IMR-90 (cell line): ENCODE measurements around the gene C16orf92. TPM values are rescaled to one million over a fixed set of nuclear protein-coding genes. Genes with fewer than 3 reads are reported as not detected.

ENCODE experiments used
- ATAC-seq: fragments of 200-7000 bp; cut with Tn5 transposase; 2 replicates; pipeline ENCODE4 v1.9.1; 2020; ENCODE audit warnings: low read depth, mild to moderate bottlenecking, moderate library complexity
- BruUV-seq: library from RNA; stranded (reverse); fragments of 400-500 nt; replicated peaks from 2 replicates; lab custom pipeline; 2021; lab: Mats Ljungman, UMichigan
- CTCF ChIA-PET: fragments of 300-600 bp; formaldehyde crosslinking; extraction: SDS; loops from one replicate; lab custom pipeline; 2021; ENCODE audit warnings: antibody characterized with exemption; lab: Yijun Ruan, JAX
- POLR2A ChIA-PET: fragments of 300-600 bp; sonication (Branson Sonifier 250); formaldehyde crosslinking; loops from one replicate; lab custom pipeline; 2022; ENCODE audit warnings: antibody characterized with exemption; ENCODE audit not compliant: unreplicated experiment; lab: Charles Lee
- DNase-seq: peaks from one replicate; pipeline ENCODE4 v3.0.0; 2013
- H2AFZ ChIP-seq: replicated peaks from 2 replicates; pipeline ENCODE3; 2013; ENCODE audit warnings: low read length, mild to moderate bottlenecking; ENCODE audit not compliant: poor library complexity
- H2AK5ac ChIP-seq: 2 replicates; pipeline ENCODE4 v1.6.1; 2013; ENCODE audit warnings: low read depth, low read length, inconsistent platforms
- H2AK9ac ChIP-seq: replicated peaks from 2 replicates; pipeline ENCODE3; 2013; ENCODE audit warnings: mild to moderate bottlenecking, low read depth, low read length, moderate library complexity; ENCODE audit not compliant: poor library complexity
- H2BK120ac ChIP-seq: 2 replicates; pipeline ENCODE4 v1.6.1; 2013; ENCODE audit warnings: low read depth, low read length, inconsistent platforms
- H2BK15ac ChIP-seq: 3 replicates; pipeline ENCODE4 v1.6.1; 2013; ENCODE audit warnings: low read depth, low read length, inconsistent platforms
- H2BK20ac ChIP-seq: 2 replicates; pipeline ENCODE4 v1.6.1; 2013; ENCODE audit warnings: low read depth, mild to moderate bottlenecking, inconsistent platforms, low read length, moderate library complexity
- H2BK5ac ChIP-seq: 2 replicates; pipeline ENCODE4 v1.6.1; 2013; ENCODE audit warnings: mild to moderate bottlenecking, low read depth, low read length, inconsistent platforms; ENCODE audit not compliant: poor library complexity, severe bottlenecking
- H3K14ac ChIP-seq: replicated peaks from 2 replicates; pipeline ENCODE4 v1.6.1; 2013; ENCODE audit warnings: low read depth, low read length, inconsistent platforms
- H3K18ac ChIP-seq: 2 replicates; pipeline ENCODE4 v1.6.1; 2013; ENCODE audit warnings: low read depth, low read length, control low read depth
- H3K23ac ChIP-seq: 2 replicates; pipeline ENCODE4 v1.6.1; 2013; ENCODE audit warnings: low read depth, low read length, inconsistent platforms
- H3K27ac ChIP-seq: 2 replicates; pipeline ENCODE4 v1.5.1; 2013; ENCODE audit warnings: mild to moderate bottlenecking, control low read depth, low read length; ENCODE audit not compliant: insufficient read depth
- H3K27me3 ChIP-seq: 2 replicates; pipeline ENCODE4 v1.6.1; 2013; ENCODE audit warnings: low read length; ENCODE audit not compliant: control insufficient read depth, insufficient read depth
- H3K36me3 ChIP-seq: 2 replicates; pipeline ENCODE4 v1.6.1; 2013; ENCODE audit warnings: low read length, mixed read lengths; ENCODE audit not compliant: control insufficient read depth, insufficient read depth
- H3K4ac ChIP-seq: 2 replicates; pipeline ENCODE4 v1.6.1; 2013; ENCODE audit warnings: low read depth, low read length, inconsistent platforms
- H3K4me1 ChIP-seq: 2 replicates; pipeline ENCODE4 v1.6.1; 2013; ENCODE audit warnings: low read length, mixed read lengths; ENCODE audit not compliant: control insufficient read depth, insufficient read depth
- H3K4me2 ChIP-seq: 2 replicates; pipeline ENCODE4 v1.6.1; 2013; ENCODE audit warnings: low read depth, mild to moderate bottlenecking, control low read depth, low read length, moderate library complexity
- H3K4me3 ChIP-seq: 2 replicates; pipeline ENCODE4 v1.5.1; 2013; ENCODE audit warnings: low read depth, mild to moderate bottlenecking, control low read depth, low read length, moderate library complexity; ENCODE audit not compliant: insufficient read depth
- H3K56ac ChIP-seq: 2 replicates; pipeline ENCODE4 v1.6.1; 2013; ENCODE audit warnings: low read length, inconsistent platforms; ENCODE audit not compliant: insufficient read depth; ENCODE audit errors: extremely low read depth
- H3K79me1 ChIP-seq, 2 experiments: 2 replicates each; pipeline ENCODE4 v1.6.1; 2013; ENCODE audit warnings: low read length in 2 of 2, inconsistent platforms in 1 of 2, low read depth in 1 of 2
- H3K9ac ChIP-seq: 2 replicates; pipeline ENCODE4 v1.6.1; 2013; ENCODE audit warnings: low read depth, low read length, control low read depth
- H3K9me1 ChIP-seq: 2 replicates; pipeline ENCODE4 v1.6.1; 2013; ENCODE audit warnings: low read length, inconsistent platforms; ENCODE audit not compliant: insufficient read depth
- H3K9me3 ChIP-seq: 2 replicates; pipeline ENCODE4 v1.6.1; 2013; ENCODE audit warnings: low read length; ENCODE audit not compliant: control insufficient read depth, insufficient read depth
- H4K20me1 ChIP-seq: 2 replicates; pipeline ENCODE4 v1.6.1; 2013; ENCODE audit warnings: low read length, inconsistent platforms; ENCODE audit not compliant: insufficient read depth
- H4K5ac ChIP-seq: 2 replicates; pipeline ENCODE4 v1.6.1; 2013; ENCODE audit warnings: mild to moderate bottlenecking, low read depth, low read length, control low read depth
- H4K8ac ChIP-seq, 2 experiments: 2 replicates each; pipeline ENCODE4 v1.6.1; 2013; ENCODE audit warnings: low read depth in 2 of 2, low read length in 2 of 2, control low read depth in 1 of 2, inconsistent platforms in 1 of 2
- H4K91ac ChIP-seq: 2 replicates; pipeline ENCODE4 v1.6.1; 2013; ENCODE audit warnings: low read depth, low read length, inconsistent platforms; ENCODE audit not compliant: insufficient read depth
- BHLHE40 ChIP-seq: fragments of 150-350 bp; IDR thresholded peaks from 2 replicates; pipeline ENCODE4 v1.6.1; 2016; ENCODE audit warnings: mild to moderate bottlenecking, low read depth, low read length
- CEBPB ChIP-seq: IDR thresholded peaks from 2 replicates; pipeline ENCODE4 v1.6.1; 2012; ENCODE audit warnings: low read depth, low read length, improper control_type of control experiment
- CHD1 ChIP-seq: IDR thresholded peaks from 2 replicates; pipeline ENCODE4 v1.6.1; 2012; ENCODE audit warnings: low read depth, low read length, improper control_type of control experiment
- CTCF ChIP-seq: conservative IDR thresholded peaks from 2 replicates; pipeline ENCODE4 v1.5.1; 2012; ENCODE audit warnings: mild to moderate bottlenecking, low read depth, low read length, improper control_type of control experiment
- ELK1 ChIP-seq: fragments of 150-350 bp; IDR thresholded peaks from 2 replicates; pipeline ENCODE4 v1.6.1; 2016; ENCODE audit warnings: low read depth, mild to moderate bottlenecking, low read length, moderate library complexity, borderline replicate concordance
- FOS ChIP-seq: fragments of 150-350 bp; IDR thresholded peaks from 2 replicates; pipeline ENCODE4 v1.6.1; 2016; ENCODE audit warnings: low read depth, low read length
- MAFK ChIP-seq: IDR thresholded peaks from 2 replicates; pipeline ENCODE4 v1.6.1; 2012; ENCODE audit warnings: low read depth, low read length, improper control_type of control experiment
- MAZ ChIP-seq: IDR thresholded peaks from 2 replicates; pipeline ENCODE4 v1.6.1; 2012; ENCODE audit warnings: low read depth, mild to moderate bottlenecking, low read length, improper control_type of control experiment, moderate library complexity, borderline replicate concordance
- MXI1 ChIP-seq: IDR thresholded peaks from 2 replicates; pipeline ENCODE4 v1.6.1; 2012; ENCODE audit warnings: low read depth, mild to moderate bottlenecking, low read length, moderate library complexity, borderline replicate concordance
- NFE2L2 ChIP-seq: fragments of 150-350 bp; IDR thresholded peaks from 2 replicates; pipeline ENCODE4 v1.6.1; 2016; ENCODE audit warnings: low read depth, mild to moderate bottlenecking, low read length
- POLR2A ChIP-seq: IDR thresholded peaks from 2 replicates; pipeline ENCODE4 v1.6.1; 2012; ENCODE audit warnings: mild to moderate bottlenecking, low read depth, low read length
- RAD21 ChIP-seq: IDR thresholded peaks from 2 replicates; pipeline ENCODE4 v1.6.1; 2012; ENCODE audit warnings: low read length, improper control_type of control experiment
- RCOR1 ChIP-seq: IDR thresholded peaks from 2 replicates; pipeline ENCODE4 v1.6.1; 2012; ENCODE audit warnings: mild to moderate bottlenecking, low read length, improper control_type of control experiment; ENCODE audit not compliant: insufficient replicate concordance
- RFX5 ChIP-seq: IDR thresholded peaks from 2 replicates; pipeline ENCODE4 v1.8.0; 2012; ENCODE audit warnings: low read depth, mild to moderate bottlenecking, low read length, moderate library complexity
- SMC3 ChIP-seq: fragments of 150-350 bp; IDR thresholded peaks from 2 replicates; pipeline ENCODE4 v1.6.1; 2016; ENCODE audit warnings: low read depth, mild to moderate bottlenecking, antibody characterized with exemption, low read length, moderate library complexity
- USF2 ChIP-seq: fragments of 150-350 bp; IDR thresholded peaks from 2 replicates; pipeline ENCODE4 v1.6.1; 2017; ENCODE audit warnings: mild to moderate bottlenecking, antibody characterized with exemption, low read length, low read depth
- WGBS, 2 experiments: methylation state at CpG; one replicate each; pipeline versions ENCODE4 v1.1.5 to v1.1.7; 2013; ENCODE audit warnings: missing lambda C conversion rate in 2 of 2; ENCODE audit not compliant: insufficient read length in 1 of 2; ENCODE audit errors: extremely low coverage in 2 of 2; 5-methylcytosine and 5-hydroxymethylcytosine counted together
- dilution Hi-C: fragments of 300-500 bp; cut with HindIII; formaldehyde crosslinking; loops from one replicate; pipeline ENCODE4 v1.14.3; 2018; ENCODE audit warnings: low sequenced_read_pairs; ENCODE audit not compliant: unreplicated experiment
- in situ Hi-C: fragments of 300-500 bp; cut with MboI; formaldehyde crosslinking; loops from 3 replicates; pipeline ENCODE4 v1.14.3; 2019; ENCODE audit warnings: low sequenced_read_pairs, inconsistent platforms, mixed read lengths
- intact Hi-C: fragments of 100-400 bp; cut with micrococcal nuclease; formaldehyde crosslinking; loops from 2 replicates; pipeline ENCODE4 v1.10.0; 2022
- polyA plus RNA-seq, 3 experiments: library from polyadenylated mRNA; depleted of rRNA; stranded (reverse); fragments of >200 nt; gene quantifications; 2 replicates each; pipeline ENCODE4 v1.2.3, GENCODE V29; 2012; ENCODE audit warnings: low replicate concordance in 1 of 3
- total RNA-seq: library from RNA; depleted of rRNA; stranded (reverse); fragments of >200 nt; gene quantifications from 2 replicates; pipeline ENCODE4 v1.2.3, GENCODE V29; 2012

Gene C16orf92
- total and polyA plus RNA-seq, 2 of the 4 experiments (the other 2 are of a cell fraction) = not detected

GRCh38 chr16:30025574-30025973, 2.6 kb downstream of the C16orf92 start:
- no peak for ATAC-seq
- Histone ChIP-seq H2BK15ac (no peak overlapping the region), H4K20me1 (peaks cover 9% of the 10 kb centered on the region; the same call in 1 of the 2 replicates), H3K4me2 (no peak overlapping the region), H2AFZ (no peak overlapping the region), H4K5ac (no peak overlapping the region), H3K18ac (no peak overlapping the region), H3K4ac (no peak overlapping the region), H2BK120ac (no peak overlapping the region), H2AK5ac (no peak overlapping the region), H3K27ac (no peak overlapping the region), H3K56ac (no peak overlapping the region), H3K23ac (no peak overlapping the region), H3K4me1 (no peaks in the 10 kb centered on the region), H3K79me1 (no peaks in the 10 kb centered on the region), H3K9me3 (no peaks in the 10 kb centered on the region), H3K9me1 (no peaks in the 10 kb centered on the region), H3K4me3 (no peak overlapping the region), H2BK5ac (no peak overlapping the region), H3K27me3 (peaks cover 62% of the 10 kb centered on the region), H2BK20ac (no peak overlapping the region), H2AK9ac (no peak overlapping the region), H4K8ac (no peak overlapping the region), H4K91ac (no peak overlapping the region), H3K14ac (no peak overlapping the region), H3K9ac (no peak overlapping the region), H3K36me3 (no peaks in the 10 kb centered on the region)
- POLR2A ChIA-PET = no interaction called here
- no CpG with 5 or more reads among the region's 7 CpGs for WGBS, 2 experiments
- in situ Hi-C loops = loop anchor here (10.0 kb wide), 1 partner anchor 331 kb away; no protein-coding TSS in a partner anchor
- TF ChIP-seq POLR2A (no peak), CTCF (no peak), RAD21 (no peak), MAFK (no peak), CHD1 (no peak), MXI1 (no peak), MAZ (no peak), SMC3 (no peak), ELK1 (no peak), FOS (no peak), BHLHE40 (no peak), RCOR1 (no peak), NFE2L2 (no peak), USF2 (no peak), CEBPB (no peak), RFX5 (no peak)
- intact Hi-C loops = no loop called here
- BruUV-seq = no TSS peak
- DNase-seq = no peak
- dilution Hi-C loops = no loop called here
- CTCF ChIA-PET = no interaction called here
